CD4-positive, alpha-beta T cell treated with Interleukin-12 subunit alpha and Interleukin-12 subunit beta, for 1 hour (primary cell): ENCODE results near the gene PDZRN3.

Experiments
- DNase-seq: peaks from one replicate; pipeline ENCODE4 v3.0.0-alpha.2; 2020

PDZRN3 gene

GRCh38 chr3:73511571-73512525, 112.9 kb downstream of the PDZRN3 start:
- no peak for DNase-seq

GRCh38 chr3:73510784-73511183, 114.0 kb downstream of the PDZRN3 start:
- no peak for DNase-seq

DNA sequence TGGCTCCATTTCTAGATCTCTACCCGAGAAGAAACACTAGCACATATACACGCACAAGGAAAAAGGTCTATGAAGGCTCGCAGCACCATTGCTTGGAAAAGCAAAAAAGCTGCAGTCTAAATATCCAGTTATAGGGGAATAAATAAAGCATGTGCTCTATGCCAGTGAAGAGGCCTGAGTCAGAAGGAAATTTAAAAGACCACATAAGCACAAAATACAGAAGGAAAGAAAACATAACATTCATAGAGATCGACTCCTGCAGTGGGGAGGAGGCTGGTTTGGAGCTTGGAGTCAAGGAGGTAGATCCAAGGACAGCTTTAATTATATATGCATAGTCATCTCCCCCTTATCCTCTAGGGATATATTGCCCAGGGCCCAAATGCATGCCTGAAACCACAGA, 114.4 kb downstream of the PDZRN3 start:
- no peak for DNase-seq

DNA sequence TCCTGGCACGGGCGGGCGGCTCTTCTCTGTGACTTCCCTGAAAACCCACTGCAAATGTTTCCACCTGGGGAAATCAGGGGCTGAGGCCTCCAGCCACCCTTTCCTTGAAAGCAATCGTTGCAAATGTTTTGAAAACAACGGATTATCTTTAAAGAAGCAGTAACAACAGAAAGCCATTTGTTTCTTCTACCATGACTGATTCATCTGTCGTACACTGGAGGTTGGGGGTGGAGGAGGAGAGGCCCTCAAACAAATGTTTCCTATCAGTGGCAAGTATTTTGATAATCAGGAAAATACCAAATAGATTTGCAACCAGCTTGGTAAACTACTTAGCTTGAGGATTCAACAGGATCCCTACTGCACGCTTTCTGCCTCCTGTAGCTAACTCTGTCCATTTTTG, 114.9 kb downstream of the PDZRN3 start:
- no peak for DNase-seq

DNA sequence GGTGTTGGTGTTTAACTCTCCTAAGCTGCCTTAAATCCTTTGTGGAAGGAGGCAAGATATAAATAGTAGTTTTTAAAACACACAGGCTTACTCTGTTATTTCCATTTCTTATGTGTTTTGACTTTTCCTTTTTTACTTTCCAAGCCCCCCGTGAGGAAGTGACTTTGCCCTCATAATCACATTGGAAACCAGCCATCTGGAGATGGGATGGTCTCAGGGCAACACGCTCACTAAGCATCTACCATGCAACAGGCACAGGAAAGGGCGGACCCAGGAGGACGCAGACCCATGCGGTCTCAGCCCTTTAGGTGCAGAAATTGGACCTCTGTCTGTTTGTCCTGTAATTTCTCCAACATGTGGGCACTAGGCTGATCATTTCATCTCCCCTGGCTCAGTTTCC, 115.7 kb downstream of the PDZRN3 start:
- no peak for DNase-seq

DNA sequence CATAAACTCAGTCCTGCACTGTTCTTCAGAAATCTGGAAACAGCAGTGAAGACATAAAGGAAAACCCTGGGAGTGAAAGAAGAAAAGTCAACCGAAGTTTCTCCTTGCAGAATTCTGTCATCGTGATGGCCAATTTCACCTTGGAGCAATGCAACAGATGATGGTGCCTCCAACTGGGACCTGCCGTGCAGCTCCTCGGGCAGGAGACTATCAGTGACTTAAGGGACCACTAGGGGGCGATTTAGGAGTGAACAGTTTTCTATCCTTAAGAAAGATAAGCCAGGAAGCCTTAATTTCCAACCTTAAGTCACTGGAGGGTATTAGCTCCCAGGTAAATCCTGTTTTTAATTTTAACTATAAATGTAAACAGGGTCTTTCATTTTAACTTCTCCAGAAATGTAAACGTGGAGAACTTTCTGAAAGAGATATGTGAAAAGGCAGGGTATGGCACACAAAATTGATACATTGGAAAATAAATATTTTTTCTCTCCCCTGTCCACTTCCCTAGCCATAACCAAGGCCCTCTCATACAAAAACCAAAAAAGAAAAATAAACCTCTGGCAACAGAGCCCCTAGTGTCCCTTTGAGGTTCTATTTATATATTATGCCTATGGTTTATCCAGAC, 116.3 kb downstream of the PDZRN3 start:
- DNase-seq: peak; percentile 26

- no peak for DNase-seq
These were observed 119.9 kb downstream of the PDZRN3 start for GRCh38 chr3:73504852-73505251.

GRCh38 chr3:73504239-73504638, 120.5 kb downstream of the PDZRN3 start:
- DNase-seq: no peak

- no peak for DNase-seq
These were observed 121.0 kb downstream of the PDZRN3 start for GRCh38 chr3:73503781-73504180.

DNA sequence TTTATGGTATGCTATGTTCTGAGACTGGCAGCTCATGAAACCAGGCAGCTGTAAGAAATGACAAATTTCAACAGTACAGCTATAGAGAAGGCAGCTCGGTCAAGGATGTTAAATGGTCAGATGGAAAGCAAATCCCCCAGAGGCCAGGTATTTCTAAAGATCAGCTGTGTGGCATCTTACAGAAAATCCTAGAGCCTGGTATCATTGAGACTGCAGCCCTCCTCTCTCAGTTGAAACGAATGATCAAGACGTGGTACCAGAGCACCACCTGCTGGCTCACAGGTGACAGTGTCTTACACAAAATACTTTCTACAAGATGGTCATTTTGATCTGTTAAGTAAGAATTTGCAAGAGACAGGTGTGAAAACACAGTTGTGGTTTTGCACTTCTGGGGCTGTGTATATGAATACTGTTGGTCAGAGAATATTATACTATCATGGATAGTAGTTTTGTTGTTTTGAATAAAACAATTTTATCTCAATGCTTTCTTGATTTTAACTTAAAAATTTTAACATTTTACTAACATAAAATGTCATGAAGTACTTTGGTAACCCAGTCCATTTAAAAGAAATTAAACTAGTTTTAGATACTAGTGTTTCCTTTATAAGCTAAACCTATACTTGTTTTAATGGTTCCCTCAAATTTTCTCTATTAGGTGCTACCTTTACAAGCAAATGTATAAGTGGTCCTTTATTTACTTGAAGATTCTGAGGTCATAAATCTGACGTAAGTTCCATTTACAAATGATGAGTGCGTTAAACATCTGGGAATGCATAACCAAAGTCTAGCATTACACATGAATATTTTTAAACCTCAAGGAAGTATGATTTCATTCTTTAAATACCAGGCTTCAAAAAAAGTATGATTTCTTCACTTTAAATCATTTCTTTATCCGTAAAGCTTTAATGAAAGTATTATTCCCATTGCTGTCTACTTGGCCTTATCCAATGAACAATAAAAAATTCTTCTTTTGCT, 121.8 kb downstream of the PDZRN3 start:
- peak; percentile 42 for DNase-seq

- DNase-seq: no peak
These were observed 124.4 kb downstream of the PDZRN3 start for GRCh38 chr3:73500321-73500720.

- DNase-seq: no peak
These were observed 125.0 kb downstream of the PDZRN3 start for GRCh38 chr3:73499787-73500186.

DNA sequence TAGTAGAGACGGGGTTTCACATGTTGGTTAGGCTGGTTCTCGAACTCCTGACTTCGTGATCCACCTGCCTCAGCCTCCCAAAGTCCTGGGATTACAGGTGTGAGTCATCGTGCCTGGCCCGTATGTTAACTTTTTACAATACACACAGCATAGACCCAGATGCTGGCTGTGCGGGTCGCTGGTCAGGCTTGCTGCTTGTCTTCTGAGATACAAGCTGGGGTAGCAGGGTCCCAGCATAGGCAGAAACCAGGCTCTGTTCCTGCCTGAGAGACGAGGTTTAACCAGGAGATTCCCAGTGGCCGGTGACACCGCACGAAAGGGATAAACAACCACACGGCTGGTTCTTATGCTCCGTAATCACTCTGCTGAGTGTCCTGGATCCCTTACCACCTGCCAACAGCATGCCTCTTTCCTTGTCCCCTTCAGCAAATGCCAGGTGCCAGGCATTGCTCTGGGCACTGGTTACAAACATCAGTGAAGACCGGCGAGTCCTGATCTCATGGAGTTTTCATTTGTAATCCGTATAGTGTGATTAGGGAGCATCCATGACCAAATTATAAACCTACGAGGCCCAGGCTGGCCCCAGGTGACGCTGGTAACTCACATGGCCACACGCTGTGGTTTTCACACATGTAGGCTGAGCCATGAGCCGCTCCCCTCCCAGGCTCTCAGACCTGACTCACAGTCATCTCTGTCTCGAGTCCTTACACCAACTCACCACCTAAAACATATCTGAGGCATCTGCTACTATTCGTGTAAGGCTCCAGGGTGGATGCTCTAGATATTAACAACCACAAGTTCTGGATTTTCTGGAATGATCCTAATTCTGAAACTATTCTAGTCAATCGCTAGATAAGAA, 125.7 kb downstream of the PDZRN3 start:
- no peak for DNase-seq

- DNase-seq: no peak
These were observed 126.9 kb downstream of the PDZRN3 start for GRCh38 chr3:73497646-73498406.

- no peak for DNase-seq
These were observed 131.0 kb downstream of the PDZRN3 start for GRCh38 chr3:73493543-73494308.

- no peak for DNase-seq
These were observed 132.6 kb downstream of the PDZRN3 start for GRCh38 chr3:73492186-73492585.

DNA sequence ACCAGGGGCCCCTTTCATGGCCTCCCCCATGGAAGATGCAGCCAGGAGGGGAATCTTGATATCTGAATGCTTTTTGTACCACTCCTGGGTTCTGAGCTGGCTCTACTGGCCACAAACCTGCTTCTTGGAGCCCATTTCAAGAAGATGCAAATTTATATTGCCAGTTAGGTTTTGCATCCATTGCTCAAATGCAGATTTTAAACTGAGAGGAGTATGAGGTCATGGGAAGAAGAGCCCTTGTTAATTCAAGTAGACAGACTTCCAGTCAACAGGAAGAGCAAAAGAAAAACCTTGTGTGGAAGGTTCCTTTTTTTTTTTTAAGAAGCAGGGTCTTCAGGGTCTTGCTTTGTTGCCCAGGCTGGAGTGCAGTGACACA, 133.5 kb downstream of the PDZRN3 start:
- DNase-seq: no peak

DNA sequence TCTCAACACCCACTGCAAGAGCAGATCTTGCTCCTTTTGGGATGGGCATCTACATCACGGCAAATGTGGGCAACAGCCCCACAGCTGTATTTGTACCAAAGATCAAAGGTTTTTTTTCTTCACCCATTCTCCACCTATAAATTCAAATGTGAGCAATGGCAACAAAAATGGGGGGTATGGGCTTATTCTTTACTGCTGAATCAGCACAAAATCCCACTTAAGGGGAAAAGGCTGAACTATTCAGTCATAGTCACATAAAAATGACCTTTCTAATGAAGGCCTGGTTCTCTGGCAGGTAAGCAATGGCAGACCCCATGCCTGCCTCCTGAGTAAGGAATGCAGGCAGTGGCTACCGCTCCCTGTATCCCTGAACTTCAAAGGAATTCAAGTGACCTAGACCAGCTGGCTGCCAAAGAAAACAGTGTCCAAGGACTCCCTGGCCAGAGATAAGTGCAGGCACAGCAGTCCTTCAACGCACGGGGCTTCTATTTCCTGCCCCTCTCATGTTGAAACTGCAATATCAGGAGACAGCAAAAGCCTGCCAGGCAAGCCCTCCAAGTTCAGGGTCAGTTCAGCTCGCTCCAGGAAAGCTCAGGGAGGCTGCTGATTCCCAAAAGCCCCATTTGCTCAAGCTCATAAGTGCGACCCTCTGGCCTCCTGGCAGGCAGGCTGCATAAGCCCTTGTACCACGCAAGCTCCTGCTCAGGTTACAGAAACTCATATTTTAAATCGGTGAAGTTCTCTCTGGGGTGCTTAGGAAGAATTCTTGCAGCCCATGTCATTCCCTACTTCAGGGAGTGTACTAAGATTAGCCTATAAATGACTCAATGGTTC, 134.1 kb downstream of the PDZRN3 start:
- no peak for DNase-seq

GRCh38 chr3:73485877-73486330, 138.8 kb downstream of the PDZRN3 start:
- no peak for DNase-seq
